ENCODE measurements around the gene TCERG1L.
"Not testable (repeated sequence)": the region's sequence is repeated elsewhere in the genome, so short reads cannot be mapped to it uniquely, and the experiment has no call there.

Gene TCERG1L

GRCh38 chr10:131248376-131249165 lies 63.0 kb downstream of the TCERG1L start:
- DNase-seq = no peak

DNA sequence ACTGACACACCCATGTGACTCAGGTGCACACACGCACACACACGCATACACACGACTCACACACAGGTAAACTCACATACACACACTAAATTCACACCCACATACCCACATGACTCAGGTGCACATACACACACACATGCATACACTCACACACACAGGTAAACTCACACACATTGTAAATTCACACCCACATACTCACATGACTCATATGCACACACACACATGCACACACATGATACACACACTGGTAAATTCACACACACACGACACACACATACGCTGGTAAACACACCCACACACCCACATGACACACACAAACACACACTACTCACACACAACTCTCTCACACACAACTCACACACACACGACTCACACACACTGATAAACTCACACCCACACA lies 63.6 kb downstream of the TCERG1L start:
- DNase-seq = no peak

- no peak for DNase-seq
These were observed 64.7 kb downstream of the TCERG1L start for GRCh38 chr10:131246775-131247174.

DNA sequence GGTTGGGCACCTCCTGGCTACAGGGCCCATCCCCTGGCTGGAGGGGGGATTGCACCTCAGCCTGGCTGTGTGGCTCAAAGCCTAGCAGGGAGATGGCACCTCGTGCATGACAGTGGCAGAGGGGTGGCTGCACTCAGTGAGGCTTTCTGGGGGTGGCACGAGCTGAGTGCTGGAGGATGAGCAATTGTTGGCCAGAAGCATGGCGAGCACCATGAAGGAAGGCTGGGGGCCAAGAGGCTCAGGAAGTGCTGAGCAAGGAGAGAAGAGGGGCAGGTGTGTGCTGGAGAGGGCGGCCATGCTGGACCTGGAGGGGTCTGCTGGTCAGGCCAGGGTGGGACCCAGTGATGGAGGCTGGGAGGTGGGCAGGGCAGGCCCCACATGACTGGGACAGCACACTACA lies 65.4 kb downstream of the TCERG1L start:
- DNase-seq = no peak

DNA sequence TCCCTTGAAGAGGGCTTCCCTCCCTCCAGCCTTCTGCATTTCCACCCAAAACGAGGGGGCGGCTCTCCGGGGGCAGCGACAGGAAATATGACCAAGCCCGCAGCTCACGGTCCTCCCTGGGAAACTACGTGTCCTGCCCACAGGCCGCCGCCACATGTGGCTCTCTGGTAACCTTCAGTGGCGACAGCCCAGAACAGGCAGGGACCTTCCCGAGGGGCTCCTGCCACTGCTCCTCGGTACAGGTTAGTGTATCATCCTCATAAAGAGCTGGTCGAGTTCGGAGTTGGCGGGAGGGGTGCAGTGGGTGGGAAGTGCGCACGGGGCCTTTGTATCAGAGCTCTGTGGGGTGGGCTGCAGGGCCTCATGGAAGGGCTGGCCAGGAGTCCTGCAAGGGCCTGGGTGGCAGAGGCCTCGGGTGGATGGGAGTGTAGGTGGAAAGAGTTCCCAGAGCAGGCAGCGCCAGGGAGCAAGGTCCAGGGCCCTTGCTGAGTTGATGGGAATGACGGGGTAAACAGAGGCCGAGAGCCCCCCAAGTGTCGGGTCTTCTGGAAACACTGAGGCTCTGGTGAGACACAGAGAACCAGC lies 66.0 kb downstream of the TCERG1L start:
- no peak for DNase-seq

- DNase-seq = no peak
These were observed 66.7 kb downstream of the TCERG1L start for GRCh38 chr10:131244836-131245235.

DNA sequence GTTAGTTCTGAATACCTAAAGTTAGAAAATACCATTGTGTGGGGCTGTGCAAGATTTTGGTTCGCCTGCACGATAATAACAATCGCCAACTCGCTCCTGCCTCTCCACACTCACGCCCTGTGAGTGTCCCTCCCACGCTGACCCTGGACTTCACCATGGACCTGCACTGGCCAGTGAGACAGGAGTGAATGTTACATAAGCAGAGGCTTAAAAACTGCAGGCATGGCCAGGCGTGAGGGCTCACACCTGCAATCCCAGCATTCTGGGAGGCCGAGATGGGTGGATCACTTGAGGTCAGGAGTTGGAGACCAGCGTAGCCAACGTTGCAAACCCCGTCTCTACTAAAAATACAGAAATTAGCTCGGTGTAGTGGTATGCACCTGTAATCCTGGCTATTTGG lies 68.4 kb downstream of the TCERG1L start:
- DNase-seq = no peak

- peak; percentile 2 for DNase-seq
These were observed 69.5 kb downstream of the TCERG1L start for GRCh38 chr10:131242007-131242406.

GRCh38 chr10:131240691-131241090 lies 70.8 kb downstream of the TCERG1L start:
- DNase-seq = no peak

DNA sequence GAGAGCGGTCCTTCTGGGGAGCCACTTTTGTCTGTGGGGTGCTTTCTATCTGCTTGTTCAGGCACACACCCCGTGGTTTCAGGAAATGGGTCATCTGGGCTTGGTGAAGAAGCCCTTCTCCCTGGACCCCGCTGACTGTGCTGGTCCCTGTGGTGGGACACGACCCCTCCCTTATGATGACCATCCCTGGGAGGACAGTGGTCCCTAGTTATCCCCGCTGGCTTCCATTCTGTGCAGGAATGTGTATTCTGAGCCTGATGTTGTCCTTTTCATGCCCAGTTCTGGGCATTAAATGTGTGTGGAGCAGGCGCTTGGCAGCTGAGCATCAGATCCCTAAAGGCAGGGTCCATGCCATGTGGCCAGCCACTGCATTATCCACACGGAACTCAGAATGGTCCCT lies 71.6 kb downstream of the TCERG1L start:
- DNase-seq = no peak

- no peak for DNase-seq
These were observed 72.1 kb downstream of the TCERG1L start for GRCh38 chr10:131239450-131239849.

- DNase-seq = no peak
These were observed 72.7 kb downstream of the TCERG1L start for GRCh38 chr10:131238669-131239280.

GRCh38 chr10:131237991-131238651 lies 73.4 kb downstream of the TCERG1L start:
- no peak for DNase-seq

- DNase-seq = not testable (repeated sequence)
These were observed 76.9 kb downstream of the TCERG1L start for GRCh38 chr10:131234606-131235005.

- DNase-seq = no peak
These were observed 77.8 kb downstream of the TCERG1L start for GRCh38 chr10:131233611-131234258.

DNA sequence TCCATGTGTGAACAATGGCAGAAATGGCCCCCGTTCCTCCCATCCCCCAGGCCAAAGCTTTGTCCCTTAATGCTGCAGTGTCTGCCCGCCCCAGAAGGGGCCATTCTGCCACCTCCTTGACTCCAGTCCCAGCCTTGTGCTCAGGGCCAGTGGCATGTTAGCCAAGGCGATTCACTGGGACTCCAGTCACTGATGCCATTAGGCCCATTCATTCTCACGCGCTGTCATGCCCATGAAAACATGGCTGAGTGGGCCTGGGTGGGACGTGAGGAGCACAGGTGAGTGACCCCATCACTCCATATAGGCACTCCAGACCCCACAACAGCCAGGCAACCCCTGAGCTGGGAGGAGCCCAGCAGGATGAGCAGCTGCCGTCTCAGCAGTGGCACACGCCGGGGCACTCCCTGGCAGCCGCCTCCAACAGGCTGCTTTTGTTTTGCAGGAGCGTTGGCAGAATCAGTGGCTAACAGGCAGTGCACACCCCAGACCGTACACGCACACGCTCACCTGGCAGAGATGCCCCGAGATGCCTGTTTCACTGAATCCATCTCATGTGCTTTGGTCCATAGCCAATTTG lies 79.5 kb downstream of the TCERG1L start:
- DNase-seq = no peak

GRCh38 chr10:131231323-131231964 lies 80.1 kb downstream of the TCERG1L start:
- no peak for DNase-seq

DNA sequence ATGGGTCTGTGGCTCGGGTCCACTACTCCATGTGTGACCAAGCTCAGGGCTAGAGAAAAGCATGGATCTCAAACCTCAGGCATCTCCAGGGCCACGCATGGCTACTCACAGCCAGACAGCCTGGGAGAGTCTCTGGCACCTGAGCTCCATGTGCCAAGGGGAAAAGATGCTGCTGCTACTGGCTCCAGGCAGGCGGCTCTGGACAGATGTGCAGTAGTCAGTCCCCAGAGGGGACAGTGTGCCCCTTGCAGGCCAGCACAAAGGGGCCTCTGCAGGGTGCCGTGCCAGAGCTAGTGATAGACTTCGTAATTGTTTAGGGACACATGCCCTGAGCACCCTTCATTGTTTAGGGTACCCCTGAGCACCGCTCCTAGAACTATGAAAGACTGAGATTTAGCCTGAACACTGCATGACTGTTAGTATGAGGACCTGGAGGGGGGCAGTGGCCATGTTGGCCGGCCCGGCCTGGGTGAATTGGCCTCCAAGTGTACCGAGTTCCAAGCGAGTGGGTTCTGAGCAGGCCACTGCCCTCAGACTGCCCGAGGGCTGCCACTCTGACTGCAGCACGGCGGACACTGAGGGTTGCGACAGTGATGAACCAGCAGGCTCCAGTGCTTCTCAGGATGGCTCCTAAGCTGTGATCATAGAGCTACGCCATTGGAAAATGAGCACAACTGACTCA lies 80.7 kb downstream of the TCERG1L start:
- DNase-seq = no peak

DNA sequence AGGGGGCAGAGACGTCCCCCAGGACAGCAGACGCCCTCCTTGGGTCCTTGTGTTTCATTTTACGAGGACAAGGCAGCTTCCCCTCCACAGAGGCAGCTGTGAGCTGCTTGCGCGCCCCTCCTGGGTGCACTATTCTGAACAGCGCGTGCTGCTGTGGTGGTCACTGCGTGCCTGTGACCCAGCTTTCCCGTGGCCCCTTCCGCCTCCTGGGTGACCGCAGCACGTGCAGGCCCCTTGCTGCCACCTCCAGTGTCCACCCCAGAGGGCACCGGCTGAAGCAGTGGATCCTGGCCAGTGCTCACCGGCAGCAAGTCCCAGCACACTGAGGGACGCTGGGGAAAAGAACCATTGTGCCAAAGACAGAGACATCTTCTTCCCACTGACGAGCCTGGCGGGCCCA lies 81.4 kb downstream of the TCERG1L start:
- DNase-seq = no peak

DNA sequence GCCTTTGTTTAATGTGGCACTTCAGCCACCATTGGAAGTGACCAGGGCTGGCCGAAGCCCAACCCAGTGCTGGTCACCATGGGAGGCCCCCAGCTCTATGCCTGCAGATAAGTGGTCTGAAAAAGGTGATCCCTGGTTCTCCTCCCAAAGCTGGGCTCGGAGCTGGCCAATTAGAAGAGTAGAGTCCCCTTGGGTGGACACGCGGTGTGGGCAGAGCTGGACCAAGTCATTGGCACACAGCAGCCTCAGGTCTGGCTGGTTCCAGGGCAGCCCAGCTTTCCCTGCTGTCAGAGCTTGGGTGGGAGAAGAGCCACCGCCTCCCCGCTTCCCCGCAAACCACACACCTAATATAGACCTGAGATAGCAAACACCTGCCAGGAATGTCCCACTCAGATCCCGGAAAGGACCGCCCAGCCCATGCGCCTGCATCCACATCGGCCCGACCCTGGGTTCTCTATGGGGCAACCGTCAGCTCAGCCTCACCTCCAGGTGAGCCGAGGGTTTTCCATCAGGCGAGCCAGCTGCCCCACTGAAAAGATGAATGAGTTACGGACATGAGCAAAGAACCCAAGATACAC lies 84.3 kb downstream of the TCERG1L start:
- DNase-seq = no peak

All from fibroblast of skin of back (primary cell).